IPS DF 4.7 (cell line): ENCODE measurements around the gene AGAP3.
A peak's percentile ranks its signal among the peaks of the same experiment; 100 is the strongest.

ENCODE experiments used
- DNase-seq: peaks from one replicate; pipeline ENCODE4 v3.0.0-alpha.2; 2013; ENCODE audit warnings: low spot score; ENCODE audit errors: extremely low read depth

Gene AGAP3

GRCh38 chr7:151123158-151123821 lies 37.0 kb downstream of the AGAP3 start:
- no peak for DNase-seq

GRCh38 chr7:151123822-151124464 lies 37.7 kb downstream of the AGAP3 start:
- DNase-seq: peak; percentile 80

GRCh38 chr7:151124481-151124880 lies 38.2 kb downstream of the AGAP3 start:
- DNase-seq: no peak

GRCh38 chr7:151124899-151125399 lies 38.7 kb downstream of the AGAP3 start:
- DNase-seq: no peak

GRCh38 chr7:151125470-151125845 lies 39.2 kb downstream of the AGAP3 start:
- DNase-seq: no peak

- DNase-seq: no peak
These were observed 39.7 kb downstream of the AGAP3 start for GRCh38 chr7:151125846-151126481.

- no peak for DNase-seq
These were observed 40.3 kb downstream of the AGAP3 start for GRCh38 chr7:151126491-151127137.

- DNase-seq: no peak
These were observed 41.9 kb downstream of the AGAP3 start for GRCh38 chr7:151128144-151128543.

- DNase-seq: no peak
These were observed 42.4 kb downstream of the AGAP3 start for GRCh38 chr7:151128716-151129115.

GRCh38 chr7:151129117-151129959 lies 43.1 kb downstream of the AGAP3 start:
- no peak for DNase-seq

GRCh38 chr7:151129960-151130591 lies 43.8 kb downstream of the AGAP3 start:
- no peak for DNase-seq

- no peak for DNase-seq
These were observed 44.5 kb downstream of the AGAP3 start for GRCh38 chr7:151130741-151131157.

- no peak for DNase-seq
These were observed 44.9 kb downstream of the AGAP3 start for GRCh38 chr7:151131224-151131591.

GRCh38 chr7:151131592-151132293 lies 45.5 kb downstream of the AGAP3 start:
- no peak for DNase-seq

- no peak for DNase-seq
These were observed 46.4 kb downstream of the AGAP3 start for GRCh38 chr7:151132461-151133205.

- no peak for DNase-seq
These were observed 47.2 kb downstream of the AGAP3 start for GRCh38 chr7:151133266-151133985.

- DNase-seq: no peak
These were observed 47.9 kb downstream of the AGAP3 start for GRCh38 chr7:151133986-151134742.
